IMR-90 (cell line): Measurements from ENCODE around the gene HECW1. TPM values are rescaled to one million over a fixed set of nuclear protein-coding genes. Genes with fewer than 3 reads are reported as not detected.

Experiments
- ATAC-seq: fragments of 200-7000 bp; cut with Tn5 transposase; 2 replicates; pipeline ENCODE4 v1.9.1; 2020; ENCODE audit warnings: low read depth, mild to moderate bottlenecking, moderate library complexity
- BruUV-seq: library from RNA; stranded (reverse); fragments of 400-500 nt; replicated peaks from 2 replicates; lab custom pipeline; 2021; lab: Mats Ljungman, UMichigan
- CTCF ChIA-PET: fragments of 300-600 bp; formaldehyde crosslinking; extraction: SDS; loops from one replicate; lab custom pipeline; 2021; ENCODE audit warnings: antibody characterized with exemption; lab: Yijun Ruan, JAX
- POLR2A ChIA-PET: fragments of 300-600 bp; sonication (Branson Sonifier 250); formaldehyde crosslinking; loops from one replicate; lab custom pipeline; 2022; ENCODE audit warnings: antibody characterized with exemption; ENCODE audit not compliant: unreplicated experiment; lab: Charles Lee
- DNase-seq: peaks from one replicate; pipeline ENCODE4 v3.0.0; 2013
- H2AFZ ChIP-seq: replicated peaks from 2 replicates; pipeline ENCODE3; 2013; ENCODE audit warnings: low read length, mild to moderate bottlenecking; ENCODE audit not compliant: poor library complexity
- H2AK5ac ChIP-seq: 2 replicates; pipeline ENCODE4 v1.6.1; 2013; ENCODE audit warnings: low read depth, low read length, inconsistent platforms
- H2AK9ac ChIP-seq: replicated peaks from 2 replicates; pipeline ENCODE3; 2013; ENCODE audit warnings: mild to moderate bottlenecking, low read depth, low read length, moderate library complexity; ENCODE audit not compliant: poor library complexity
- H2BK120ac ChIP-seq: 2 replicates; pipeline ENCODE4 v1.6.1; 2013; ENCODE audit warnings: low read depth, low read length, inconsistent platforms
- H2BK15ac ChIP-seq: 3 replicates; pipeline ENCODE4 v1.6.1; 2013; ENCODE audit warnings: low read depth, low read length, inconsistent platforms
- H2BK20ac ChIP-seq: 2 replicates; pipeline ENCODE4 v1.6.1; 2013; ENCODE audit warnings: low read depth, mild to moderate bottlenecking, inconsistent platforms, low read length, moderate library complexity
- H2BK5ac ChIP-seq: 2 replicates; pipeline ENCODE4 v1.6.1; 2013; ENCODE audit warnings: mild to moderate bottlenecking, low read depth, low read length, inconsistent platforms; ENCODE audit not compliant: poor library complexity, severe bottlenecking
- H3K14ac ChIP-seq: replicated peaks from 2 replicates; pipeline ENCODE4 v1.6.1; 2013; ENCODE audit warnings: low read depth, low read length, inconsistent platforms
- H3K18ac ChIP-seq: 2 replicates; pipeline ENCODE4 v1.6.1; 2013; ENCODE audit warnings: low read depth, low read length, control low read depth
- H3K23ac ChIP-seq: 2 replicates; pipeline ENCODE4 v1.6.1; 2013; ENCODE audit warnings: low read depth, low read length, inconsistent platforms
- H3K27ac ChIP-seq: 2 replicates; pipeline ENCODE4 v1.5.1; 2013; ENCODE audit warnings: mild to moderate bottlenecking, control low read depth, low read length; ENCODE audit not compliant: insufficient read depth
- H3K27me3 ChIP-seq: 2 replicates; pipeline ENCODE4 v1.6.1; 2013; ENCODE audit warnings: low read length; ENCODE audit not compliant: control insufficient read depth, insufficient read depth
- H3K36me3 ChIP-seq: 2 replicates; pipeline ENCODE4 v1.6.1; 2013; ENCODE audit warnings: low read length, mixed read lengths; ENCODE audit not compliant: control insufficient read depth, insufficient read depth
- H3K4ac ChIP-seq: 2 replicates; pipeline ENCODE4 v1.6.1; 2013; ENCODE audit warnings: low read depth, low read length, inconsistent platforms
- H3K4me1 ChIP-seq: 2 replicates; pipeline ENCODE4 v1.6.1; 2013; ENCODE audit warnings: low read length, mixed read lengths; ENCODE audit not compliant: control insufficient read depth, insufficient read depth
- H3K4me2 ChIP-seq: 2 replicates; pipeline ENCODE4 v1.6.1; 2013; ENCODE audit warnings: low read depth, mild to moderate bottlenecking, control low read depth, low read length, moderate library complexity
- H3K4me3 ChIP-seq: 2 replicates; pipeline ENCODE4 v1.5.1; 2013; ENCODE audit warnings: low read depth, mild to moderate bottlenecking, control low read depth, low read length, moderate library complexity; ENCODE audit not compliant: insufficient read depth
- H3K56ac ChIP-seq: 2 replicates; pipeline ENCODE4 v1.6.1; 2013; ENCODE audit warnings: low read length, inconsistent platforms; ENCODE audit not compliant: insufficient read depth; ENCODE audit errors: extremely low read depth
- H3K79me1 ChIP-seq, 2 experiments: 2 replicates each; pipeline ENCODE4 v1.6.1; 2013; ENCODE audit warnings: low read length in 2 of 2, inconsistent platforms in 1 of 2, low read depth in 1 of 2
- H3K9ac ChIP-seq: 2 replicates; pipeline ENCODE4 v1.6.1; 2013; ENCODE audit warnings: low read depth, low read length, control low read depth
- H3K9me1 ChIP-seq: 2 replicates; pipeline ENCODE4 v1.6.1; 2013; ENCODE audit warnings: low read length, inconsistent platforms; ENCODE audit not compliant: insufficient read depth
- H3K9me3 ChIP-seq: 2 replicates; pipeline ENCODE4 v1.6.1; 2013; ENCODE audit warnings: low read length; ENCODE audit not compliant: control insufficient read depth, insufficient read depth
- H4K20me1 ChIP-seq: 2 replicates; pipeline ENCODE4 v1.6.1; 2013; ENCODE audit warnings: low read length, inconsistent platforms; ENCODE audit not compliant: insufficient read depth
- H4K5ac ChIP-seq: 2 replicates; pipeline ENCODE4 v1.6.1; 2013; ENCODE audit warnings: mild to moderate bottlenecking, low read depth, low read length, control low read depth
- H4K8ac ChIP-seq, 2 experiments: 2 replicates each; pipeline ENCODE4 v1.6.1; 2013; ENCODE audit warnings: low read depth in 2 of 2, low read length in 2 of 2, control low read depth in 1 of 2, inconsistent platforms in 1 of 2
- H4K91ac ChIP-seq: 2 replicates; pipeline ENCODE4 v1.6.1; 2013; ENCODE audit warnings: low read depth, low read length, inconsistent platforms; ENCODE audit not compliant: insufficient read depth
- RAD21 ChIP-seq: IDR thresholded peaks from 2 replicates; pipeline ENCODE4 v1.6.1; 2012; ENCODE audit warnings: low read length, improper control_type of control experiment
- WGBS, 2 experiments: methylation state at CpG; one replicate each; pipeline versions ENCODE4 v1.1.5 to v1.1.7; 2013; ENCODE audit warnings: missing lambda C conversion rate in 2 of 2; ENCODE audit not compliant: insufficient read length in 1 of 2; ENCODE audit errors: extremely low coverage in 2 of 2; 5-methylcytosine and 5-hydroxymethylcytosine counted together
- dilution Hi-C: fragments of 300-500 bp; cut with HindIII; formaldehyde crosslinking; loops from one replicate; pipeline ENCODE4 v1.14.3; 2018; ENCODE audit warnings: low sequenced_read_pairs; ENCODE audit not compliant: unreplicated experiment
- in situ Hi-C: fragments of 300-500 bp; cut with MboI; formaldehyde crosslinking; loops from 3 replicates; pipeline ENCODE4 v1.14.3; 2019; ENCODE audit warnings: low sequenced_read_pairs, inconsistent platforms, mixed read lengths
- intact Hi-C: fragments of 100-400 bp; cut with micrococcal nuclease; formaldehyde crosslinking; loops from 2 replicates; pipeline ENCODE4 v1.10.0; 2022
- polyA plus RNA-seq, 3 experiments: library from polyadenylated mRNA; depleted of rRNA; stranded (reverse); fragments of >200 nt; gene quantifications; 2 replicates each; pipeline ENCODE4 v1.2.3, GENCODE V29; 2012; ENCODE audit warnings: low replicate concordance in 1 of 3
- total RNA-seq: library from RNA; depleted of rRNA; stranded (reverse); fragments of >200 nt; gene quantifications from 2 replicates; pipeline ENCODE4 v1.2.3, GENCODE V29; 2012

The HECW1 gene
- total and polyA plus RNA-seq, 2 of the 4 experiments (the other 2 are of a cell fraction), result 0.56 to 1.3 TPM

DNA sequence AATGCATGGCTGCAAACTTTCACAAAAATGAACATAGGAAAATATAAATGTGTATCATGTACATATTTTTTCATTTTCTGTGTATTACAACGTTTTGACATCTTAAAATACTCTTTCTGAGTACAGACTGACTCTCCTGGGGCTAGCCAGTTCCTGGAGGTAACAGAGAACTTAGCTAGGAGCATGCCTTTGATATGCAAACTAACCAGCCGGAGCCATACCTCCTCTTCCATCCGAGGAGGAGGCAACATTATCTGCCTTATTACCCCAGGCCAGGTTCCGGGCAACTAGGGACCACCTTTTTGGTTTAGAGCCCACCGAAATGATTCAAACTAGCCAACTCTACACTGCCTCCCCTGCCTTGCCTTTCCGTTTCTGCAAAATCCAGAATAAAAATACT is 33.7 kb upstream of the HECW1 start:
- dilution Hi-C loops (no loop called here), intact Hi-C loops (no loop called here), in situ Hi-C loops (no loop called here)
- ATAC-seq, result no peak
- Histone ChIP-seq H3K4me2 (no peak overlapping the region), H3K27ac (no peak overlapping the region), H3K9me1 (no peaks in the 10 kb centered on the region), H3K23ac (no peak overlapping the region), H4K91ac (no peak overlapping the region), H2AK9ac (no peak overlapping the region), H4K20me1 (no peaks in the 10 kb centered on the region), H3K14ac (no peak overlapping the region), H3K36me3 (no peaks in the 10 kb centered on the region), H3K4me3 (no peak overlapping the region), H3K79me1 (no peaks in the 10 kb centered on the region), H3K9me3 (no peaks in the 10 kb centered on the region), H2AFZ (no peak overlapping the region), H3K18ac (no peak overlapping the region), H3K56ac (no peak overlapping the region), H2BK15ac (no peak overlapping the region), H3K4me1 (no peaks in the 10 kb centered on the region), H4K5ac (no peak overlapping the region), H4K8ac (no peak overlapping the region), H3K27me3 (peaks cover 2% of the 10 kb centered on the region; the same call in 1 of the 2 replicates), H3K9ac (no peak overlapping the region), H2BK20ac (no peak overlapping the region), H2BK5ac (no peak overlapping the region), H2BK120ac (no peak overlapping the region), H3K4ac (no peak overlapping the region), H2AK5ac (no peak overlapping the region)
- no peak for TF ChIP-seq RAD21
- ChIA-PET POLR2A (no interaction called here), CTCF (no interaction called here)
- WGBS, 2 experiments, result 100% methylated on average over 2 of the region's 6 CpGs; no CpG with 5 or more reads in 1 of the 2 experiments
- no TSS peak for BruUV-seq
- no peak for DNase-seq
